Stimulated activated naive CD4-positive, alpha-beta T cell (primary cell): Measurements from ENCODE around the gene KCNQ5.
"Not testable (repeated sequence)": the region's sequence is repeated elsewhere in the genome, so short reads cannot be mapped to it uniquely, and the experiment has no call there.

ENCODE experiments used
- DNase-seq, 6 experiments: peaks; one replicate each; lab custom pipeline; 2025; lab: John Stamatoyannopoulos, UW

KCNQ5 gene

GRCh38 chr6:72950114-72950860 is 328.4 kb downstream of the KCNQ5 start:
- DNase-seq: no peak

GRCh38 chr6:72952808-72953630 is 331.2 kb downstream of the KCNQ5 start:
- no peak for DNase-seq

- no peak for DNase-seq
Measured at GRCh38 chr6:72953971-72954381, 332.1 kb downstream of the KCNQ5 start.

DNA sequence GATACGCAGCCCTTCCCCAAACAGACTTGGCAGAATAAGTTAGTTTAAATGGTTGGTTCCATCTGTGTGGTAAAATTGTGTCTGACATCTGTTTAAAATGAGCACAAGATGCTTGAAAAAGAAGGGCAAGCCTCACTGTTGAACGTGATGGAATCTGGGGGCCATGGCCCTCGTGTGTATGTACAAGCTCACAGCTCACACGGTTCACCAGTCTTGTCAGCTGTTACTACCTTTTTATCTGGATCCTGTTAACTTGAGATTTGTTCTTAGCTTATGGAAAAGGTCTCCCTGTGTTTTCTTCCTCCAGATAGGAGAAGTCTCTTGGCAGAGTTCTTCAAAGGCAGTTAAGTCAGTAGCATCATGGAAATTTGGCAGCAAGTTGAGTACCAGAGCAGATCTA is 332.9 kb downstream of the KCNQ5 start:
- DNase-seq: no peak

GRCh38 chr6:72955666-72956065 is 333.8 kb downstream of the KCNQ5 start:
- no peak for DNase-seq

DNA sequence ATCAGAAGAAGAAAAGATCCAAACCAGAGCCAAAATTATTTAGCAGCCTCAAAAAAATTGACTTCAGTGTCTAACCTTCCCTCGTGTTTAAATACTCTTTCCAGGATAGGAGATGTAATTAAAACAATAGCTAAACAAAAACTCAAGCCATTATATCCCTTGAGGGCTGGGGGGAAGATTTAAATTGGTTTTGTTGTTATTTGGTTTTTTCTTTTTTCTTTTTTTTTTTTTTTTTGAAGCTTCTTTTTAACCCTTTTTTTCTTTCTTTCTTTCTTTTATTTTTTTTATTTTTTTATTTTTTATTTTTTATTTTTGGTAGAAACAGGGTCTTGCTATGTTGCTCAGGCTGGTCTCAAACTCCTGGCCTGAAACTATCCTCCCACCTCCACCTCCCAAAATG is 334.4 kb downstream of the KCNQ5 start:
- no peak for DNase-seq

- DNase-seq: no peak
Measured at GRCh38 chr6:72959821-72960220, 338.0 kb downstream of the KCNQ5 start.

- no peak for DNase-seq
Measured at GRCh38 chr6:72963946-72964345, 342.1 kb downstream of the KCNQ5 start.

GRCh38 chr6:72966628-72967280 is 344.9 kb downstream of the KCNQ5 start:
- DNase-seq: no peak

GRCh38 chr6:72967329-72967728 is 345.5 kb downstream of the KCNQ5 start:
- no peak for DNase-seq

GRCh38 chr6:72968704-72969103 is 346.8 kb downstream of the KCNQ5 start:
- DNase-seq: no peak

GRCh38 chr6:72969666-72970065 is 347.8 kb downstream of the KCNQ5 start:
- DNase-seq: no peak

- DNase-seq: no peak
Measured at GRCh38 chr6:72972579-72972978, 350.7 kb downstream of the KCNQ5 start.

DNA sequence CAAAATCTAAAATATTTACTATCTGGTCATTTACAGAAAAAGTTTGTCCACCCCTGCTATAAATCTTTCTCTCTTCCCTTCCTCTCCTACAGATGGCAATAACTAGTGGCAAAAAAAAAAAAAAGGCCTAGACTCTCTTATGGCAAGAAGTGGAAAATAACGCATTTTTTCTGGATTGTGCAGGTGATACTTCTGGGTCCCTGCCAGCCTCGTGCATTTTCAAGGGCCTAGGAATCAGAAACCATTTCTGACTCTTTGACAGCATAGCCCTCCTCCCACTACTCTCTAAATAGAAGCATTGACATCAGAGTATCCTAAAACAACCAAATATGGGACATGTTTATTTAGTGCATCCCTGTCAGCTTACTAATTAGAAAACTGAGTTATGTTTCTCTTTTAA is 352.4 kb downstream of the KCNQ5 start:
- no peak for DNase-seq

GRCh38 chr6:72975352-72975752 is 353.5 kb downstream of the KCNQ5 start:
- DNase-seq: no peak

- no peak for DNase-seq
Measured at GRCh38 chr6:72976484-72976883, 354.6 kb downstream of the KCNQ5 start.

- no peak for DNase-seq
Measured at GRCh38 chr6:72977114-72977513, 355.2 kb downstream of the KCNQ5 start.

- not testable (repeated sequence) for DNase-seq
Measured at GRCh38 chr6:72978808-72979207, 356.9 kb downstream of the KCNQ5 start.

- not testable (repeated sequence) for DNase-seq
Measured at GRCh38 chr6:72984189-72984831, 362.4 kb downstream of the KCNQ5 start.

DNA sequence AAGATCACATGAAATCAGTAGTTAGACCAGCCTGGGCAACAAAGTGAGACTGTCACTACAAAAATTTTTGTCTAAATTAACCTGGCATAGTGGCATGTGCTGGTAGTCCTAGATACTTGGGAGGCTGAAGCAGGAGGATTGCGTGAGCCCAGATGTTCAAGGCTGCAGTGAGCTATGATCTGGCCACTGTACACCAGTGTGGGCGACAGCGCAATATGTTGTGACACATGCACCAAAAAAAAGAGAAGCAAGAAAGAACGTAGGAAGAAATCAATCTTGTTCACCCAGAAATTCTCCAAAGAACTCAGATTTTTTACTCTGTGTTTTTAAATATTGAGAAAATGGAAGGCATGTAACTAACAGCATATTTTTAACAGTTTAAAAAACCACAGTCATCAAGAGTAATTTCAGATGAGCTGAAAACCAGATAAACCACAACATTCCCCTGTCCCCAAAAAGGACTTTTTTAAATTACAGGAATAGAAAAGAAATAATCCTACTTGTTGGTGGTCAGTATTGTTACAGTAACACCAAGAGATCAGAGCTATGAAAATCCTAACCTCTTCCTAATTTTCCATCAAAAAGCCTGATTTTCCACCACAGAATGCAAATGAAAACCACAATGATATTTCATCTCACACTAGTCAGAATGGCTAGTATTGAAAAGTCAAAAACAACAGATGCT is 363.3 kb downstream of the KCNQ5 start:
- no peak for DNase-seq

DNA sequence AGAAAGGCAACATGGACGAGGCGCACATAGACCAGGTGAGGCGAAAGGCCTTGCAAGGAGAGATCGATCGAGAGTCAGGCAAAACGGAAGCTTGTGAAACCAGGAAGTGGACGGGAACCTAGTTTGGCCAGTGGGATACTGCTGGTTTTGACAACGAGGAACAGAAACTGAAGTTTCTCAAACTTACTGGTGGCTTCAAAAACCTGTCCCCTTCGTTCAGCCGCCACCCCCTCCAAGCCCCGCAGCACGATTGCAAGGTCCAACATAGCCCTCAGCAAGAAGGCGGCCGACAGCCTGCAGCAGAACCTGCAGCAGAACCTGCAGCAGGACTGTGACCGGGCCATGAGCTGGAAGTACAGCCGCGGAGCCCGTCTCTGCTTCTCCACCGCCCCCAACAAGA is 365.4 kb downstream of the KCNQ5 start:
- no peak for DNase-seq

DNA sequence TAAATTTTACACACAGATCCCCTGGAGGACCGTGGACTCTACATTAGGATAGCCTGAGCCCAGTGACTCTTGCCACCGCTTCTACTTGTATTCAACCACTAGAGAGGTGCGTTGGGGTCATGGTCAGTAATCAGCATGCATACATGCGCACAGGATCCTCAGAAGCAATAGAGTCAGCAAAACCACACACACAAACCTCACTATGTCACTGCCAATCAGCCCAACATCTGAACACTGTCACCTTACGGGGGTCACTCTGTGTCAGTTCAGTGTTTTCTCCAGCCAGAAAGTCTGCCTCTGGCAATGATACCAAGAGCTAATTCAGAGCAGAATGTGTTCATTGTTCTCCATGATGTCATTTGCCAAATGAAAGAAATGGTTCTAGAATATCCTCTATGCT is 378.1 kb downstream of the KCNQ5 start:
- DNase-seq: no peak
